IMR-90 (cell line): Measurements from ENCODE around the gene HSPB7. TPM values are rescaled to one million over a fixed set of nuclear protein-coding genes. Genes with fewer than 3 reads are reported as not detected.

Experiments
- ATAC-seq: fragments of 200-7000 bp; cut with Tn5 transposase; 2 replicates; pipeline ENCODE4 v1.9.1; 2020; ENCODE audit warnings: low read depth, mild to moderate bottlenecking, moderate library complexity
- BruUV-seq: library from RNA; stranded (reverse); fragments of 400-500 nt; replicated peaks from 2 replicates; lab custom pipeline; 2021; lab: Mats Ljungman, UMichigan
- CTCF ChIA-PET: fragments of 300-600 bp; formaldehyde crosslinking; extraction: SDS; loops from one replicate; lab custom pipeline; 2021; ENCODE audit warnings: antibody characterized with exemption; lab: Yijun Ruan, JAX
- POLR2A ChIA-PET: fragments of 300-600 bp; sonication (Branson Sonifier 250); formaldehyde crosslinking; loops from one replicate; lab custom pipeline; 2022; ENCODE audit warnings: antibody characterized with exemption; ENCODE audit not compliant: unreplicated experiment; lab: Charles Lee
- DNase-seq: peaks from one replicate; pipeline ENCODE4 v3.0.0; 2013
- H2AFZ ChIP-seq: replicated peaks from 2 replicates; pipeline ENCODE3; 2013; ENCODE audit warnings: low read length, mild to moderate bottlenecking; ENCODE audit not compliant: poor library complexity
- H2AK5ac ChIP-seq: 2 replicates; pipeline ENCODE4 v1.6.1; 2013; ENCODE audit warnings: low read depth, low read length, inconsistent platforms
- H2AK9ac ChIP-seq: replicated peaks from 2 replicates; pipeline ENCODE3; 2013; ENCODE audit warnings: mild to moderate bottlenecking, low read depth, low read length, moderate library complexity; ENCODE audit not compliant: poor library complexity
- H2BK120ac ChIP-seq: 2 replicates; pipeline ENCODE4 v1.6.1; 2013; ENCODE audit warnings: low read depth, low read length, inconsistent platforms
- H2BK15ac ChIP-seq: 3 replicates; pipeline ENCODE4 v1.6.1; 2013; ENCODE audit warnings: low read depth, low read length, inconsistent platforms
- H2BK20ac ChIP-seq: 2 replicates; pipeline ENCODE4 v1.6.1; 2013; ENCODE audit warnings: low read depth, mild to moderate bottlenecking, inconsistent platforms, low read length, moderate library complexity
- H2BK5ac ChIP-seq: 2 replicates; pipeline ENCODE4 v1.6.1; 2013; ENCODE audit warnings: mild to moderate bottlenecking, low read depth, low read length, inconsistent platforms; ENCODE audit not compliant: poor library complexity, severe bottlenecking
- H3K14ac ChIP-seq: replicated peaks from 2 replicates; pipeline ENCODE4 v1.6.1; 2013; ENCODE audit warnings: low read depth, low read length, inconsistent platforms
- H3K18ac ChIP-seq: 2 replicates; pipeline ENCODE4 v1.6.1; 2013; ENCODE audit warnings: low read depth, low read length, control low read depth
- H3K23ac ChIP-seq: 2 replicates; pipeline ENCODE4 v1.6.1; 2013; ENCODE audit warnings: low read depth, low read length, inconsistent platforms
- H3K27ac ChIP-seq: 2 replicates; pipeline ENCODE4 v1.5.1; 2013; ENCODE audit warnings: mild to moderate bottlenecking, control low read depth, low read length; ENCODE audit not compliant: insufficient read depth
- H3K27me3 ChIP-seq: 2 replicates; pipeline ENCODE4 v1.6.1; 2013; ENCODE audit warnings: low read length; ENCODE audit not compliant: control insufficient read depth, insufficient read depth
- H3K36me3 ChIP-seq: 2 replicates; pipeline ENCODE4 v1.6.1; 2013; ENCODE audit warnings: low read length, mixed read lengths; ENCODE audit not compliant: control insufficient read depth, insufficient read depth
- H3K4ac ChIP-seq: 2 replicates; pipeline ENCODE4 v1.6.1; 2013; ENCODE audit warnings: low read depth, low read length, inconsistent platforms
- H3K4me1 ChIP-seq: 2 replicates; pipeline ENCODE4 v1.6.1; 2013; ENCODE audit warnings: low read length, mixed read lengths; ENCODE audit not compliant: control insufficient read depth, insufficient read depth
- H3K4me2 ChIP-seq: 2 replicates; pipeline ENCODE4 v1.6.1; 2013; ENCODE audit warnings: low read depth, mild to moderate bottlenecking, control low read depth, low read length, moderate library complexity
- H3K4me3 ChIP-seq: 2 replicates; pipeline ENCODE4 v1.5.1; 2013; ENCODE audit warnings: low read depth, mild to moderate bottlenecking, control low read depth, low read length, moderate library complexity; ENCODE audit not compliant: insufficient read depth
- H3K56ac ChIP-seq: 2 replicates; pipeline ENCODE4 v1.6.1; 2013; ENCODE audit warnings: low read length, inconsistent platforms; ENCODE audit not compliant: insufficient read depth; ENCODE audit errors: extremely low read depth
- H3K79me1 ChIP-seq, 2 experiments: 2 replicates each; pipeline ENCODE4 v1.6.1; 2013; ENCODE audit warnings: low read length in 2 of 2, inconsistent platforms in 1 of 2, low read depth in 1 of 2
- H3K9ac ChIP-seq: 2 replicates; pipeline ENCODE4 v1.6.1; 2013; ENCODE audit warnings: low read depth, low read length, control low read depth
- H3K9me1 ChIP-seq: 2 replicates; pipeline ENCODE4 v1.6.1; 2013; ENCODE audit warnings: low read length, inconsistent platforms; ENCODE audit not compliant: insufficient read depth
- H3K9me3 ChIP-seq: 2 replicates; pipeline ENCODE4 v1.6.1; 2013; ENCODE audit warnings: low read length; ENCODE audit not compliant: control insufficient read depth, insufficient read depth
- H4K20me1 ChIP-seq: 2 replicates; pipeline ENCODE4 v1.6.1; 2013; ENCODE audit warnings: low read length, inconsistent platforms; ENCODE audit not compliant: insufficient read depth
- H4K5ac ChIP-seq: 2 replicates; pipeline ENCODE4 v1.6.1; 2013; ENCODE audit warnings: mild to moderate bottlenecking, low read depth, low read length, control low read depth
- H4K8ac ChIP-seq, 2 experiments: 2 replicates each; pipeline ENCODE4 v1.6.1; 2013; ENCODE audit warnings: low read depth in 2 of 2, low read length in 2 of 2, control low read depth in 1 of 2, inconsistent platforms in 1 of 2
- H4K91ac ChIP-seq: 2 replicates; pipeline ENCODE4 v1.6.1; 2013; ENCODE audit warnings: low read depth, low read length, inconsistent platforms; ENCODE audit not compliant: insufficient read depth
- BHLHE40 ChIP-seq: fragments of 150-350 bp; IDR thresholded peaks from 2 replicates; pipeline ENCODE4 v1.6.1; 2016; ENCODE audit warnings: mild to moderate bottlenecking, low read depth, low read length
- CEBPB ChIP-seq: IDR thresholded peaks from 2 replicates; pipeline ENCODE4 v1.6.1; 2012; ENCODE audit warnings: low read depth, low read length, improper control_type of control experiment
- CHD1 ChIP-seq: IDR thresholded peaks from 2 replicates; pipeline ENCODE4 v1.6.1; 2012; ENCODE audit warnings: low read depth, low read length, improper control_type of control experiment
- MAFK ChIP-seq: IDR thresholded peaks from 2 replicates; pipeline ENCODE4 v1.6.1; 2012; ENCODE audit warnings: low read depth, low read length, improper control_type of control experiment
- MXI1 ChIP-seq: IDR thresholded peaks from 2 replicates; pipeline ENCODE4 v1.6.1; 2012; ENCODE audit warnings: low read depth, mild to moderate bottlenecking, low read length, moderate library complexity, borderline replicate concordance
- POLR2A ChIP-seq: IDR thresholded peaks from 2 replicates; pipeline ENCODE4 v1.6.1; 2012; ENCODE audit warnings: mild to moderate bottlenecking, low read depth, low read length
- RCOR1 ChIP-seq: IDR thresholded peaks from 2 replicates; pipeline ENCODE4 v1.6.1; 2012; ENCODE audit warnings: mild to moderate bottlenecking, low read length, improper control_type of control experiment; ENCODE audit not compliant: insufficient replicate concordance
- RFX5 ChIP-seq: IDR thresholded peaks from 2 replicates; pipeline ENCODE4 v1.8.0; 2012; ENCODE audit warnings: low read depth, mild to moderate bottlenecking, low read length, moderate library complexity
- SMC3 ChIP-seq: fragments of 150-350 bp; IDR thresholded peaks from 2 replicates; pipeline ENCODE4 v1.6.1; 2016; ENCODE audit warnings: low read depth, mild to moderate bottlenecking, antibody characterized with exemption, low read length, moderate library complexity
- WGBS, 2 experiments: methylation state at CpG; one replicate each; pipeline versions ENCODE4 v1.1.5 to v1.1.7; 2013; ENCODE audit warnings: missing lambda C conversion rate in 2 of 2; ENCODE audit not compliant: insufficient read length in 1 of 2; ENCODE audit errors: extremely low coverage in 2 of 2; 5-methylcytosine and 5-hydroxymethylcytosine counted together
- dilution Hi-C: fragments of 300-500 bp; cut with HindIII; formaldehyde crosslinking; loops from one replicate; pipeline ENCODE4 v1.14.3; 2018; ENCODE audit warnings: low sequenced_read_pairs; ENCODE audit not compliant: unreplicated experiment
- in situ Hi-C: fragments of 300-500 bp; cut with MboI; formaldehyde crosslinking; loops from 3 replicates; pipeline ENCODE4 v1.14.3; 2019; ENCODE audit warnings: low sequenced_read_pairs, inconsistent platforms, mixed read lengths
- intact Hi-C: fragments of 100-400 bp; cut with micrococcal nuclease; formaldehyde crosslinking; loops from 2 replicates; pipeline ENCODE4 v1.10.0; 2022
- polyA plus RNA-seq, 3 experiments: library from polyadenylated mRNA; depleted of rRNA; stranded (reverse); fragments of >200 nt; gene quantifications; 2 replicates each; pipeline ENCODE4 v1.2.3, GENCODE V29; 2012; ENCODE audit warnings: low replicate concordance in 1 of 3
- total RNA-seq: library from RNA; depleted of rRNA; stranded (reverse); fragments of >200 nt; gene quantifications from 2 replicates; pipeline ENCODE4 v1.2.3, GENCODE V29; 2012
- TF ChIP-seq, protein P1 (sequence below): fragments of 150-350 bp; IDR thresholded peaks from 2 replicates; pipeline ENCODE4 v1.6.1; 2017; ENCODE audit warnings: mild to moderate bottlenecking, antibody characterized with exemption, low read length, low read depth

HSPB7 gene
- total and polyA plus RNA-seq, 2 of the 4 experiments (the other 2 are of a cell fraction): 0.54 to 3.0 TPM

DNA sequence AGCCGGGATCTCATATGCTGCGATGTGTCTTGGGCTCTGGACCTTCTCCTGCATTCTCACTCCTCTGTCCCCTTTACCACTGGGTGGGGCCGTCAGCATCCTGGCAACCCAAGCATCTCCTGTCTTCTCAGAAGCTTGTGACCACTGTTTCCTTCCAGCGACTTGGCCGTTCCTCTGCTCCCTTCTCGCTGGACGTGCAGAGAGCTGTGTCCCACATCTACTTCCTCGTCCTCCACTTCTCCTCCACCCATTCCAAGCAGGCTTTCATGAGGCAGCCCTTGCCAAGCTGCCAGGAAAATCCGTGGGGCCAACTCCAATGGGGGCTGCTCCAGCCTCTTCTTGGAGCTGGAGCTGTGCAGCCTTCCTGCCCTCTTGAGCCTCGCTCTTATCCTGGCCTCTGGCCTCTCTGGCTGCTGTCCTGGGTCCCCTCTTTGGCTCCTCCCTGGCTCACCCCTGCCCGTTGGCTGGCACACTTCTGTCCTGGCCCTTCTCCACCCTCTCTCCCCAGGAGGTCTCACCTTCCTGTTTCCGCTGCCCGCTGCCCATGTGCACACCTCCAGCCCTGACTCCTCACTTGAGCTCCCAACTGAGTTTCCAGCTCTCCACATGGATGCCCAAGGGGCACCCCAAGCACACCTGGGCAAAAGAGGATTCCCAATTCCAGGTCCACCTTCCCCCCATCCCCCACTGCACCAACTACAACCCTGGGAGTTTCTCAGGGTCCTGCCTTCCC lies 46.9 kb upstream of the HSPB7 start (continued):
- TF ChIP-seq, protein P1, sequence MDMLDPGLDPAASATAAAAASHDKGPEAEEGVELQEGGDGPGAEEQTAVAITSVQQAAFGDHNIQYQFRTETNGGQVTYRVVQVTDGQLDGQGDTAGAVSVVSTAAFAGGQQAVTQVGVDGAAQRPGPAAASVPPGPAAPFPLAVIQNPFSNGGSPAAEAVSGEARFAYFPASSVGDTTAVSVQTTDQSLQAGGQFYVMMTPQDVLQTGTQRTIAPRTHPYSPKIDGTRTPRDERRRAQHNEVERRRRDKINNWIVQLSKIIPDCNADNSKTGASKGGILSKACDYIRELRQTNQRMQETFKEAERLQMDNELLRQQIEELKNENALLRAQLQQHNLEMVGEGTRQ: no peak

DNA sequence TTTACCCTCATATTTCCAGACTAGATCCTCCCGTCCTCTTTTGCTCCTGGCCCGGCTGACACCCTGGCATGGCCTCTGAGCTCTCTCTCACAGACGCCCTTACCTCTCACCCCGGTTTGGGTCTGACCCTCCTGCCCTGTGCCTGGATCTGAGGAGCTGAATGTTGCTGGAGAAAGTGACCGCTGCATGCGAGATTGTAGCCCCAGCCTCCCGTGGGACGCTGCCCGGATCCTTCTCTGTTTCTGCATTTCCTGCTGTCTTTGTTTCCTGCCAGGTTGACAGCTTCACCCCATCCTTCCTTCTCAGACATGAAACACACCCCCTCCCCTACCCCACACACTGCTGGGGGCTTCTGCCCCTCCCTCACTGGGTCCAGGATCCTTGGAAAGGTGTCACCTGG lies 46.1 kb upstream of the HSPB7 start:
- Histone ChIP-seq H3K79me1 (no peaks in the 10 kb centered on the region), H3K9me1 (no peaks in the 10 kb centered on the region), H2BK20ac (no peak overlapping the region), H3K4me2 (no peak overlapping the region), H3K4me3 (no peak overlapping the region), H3K9ac (no peak overlapping the region), H3K9me3 (no peaks in the 10 kb centered on the region), H3K23ac (no peak overlapping the region), H2BK120ac (no peak overlapping the region), H2BK5ac (no peak overlapping the region), H3K14ac (no peak overlapping the region), H2AFZ (peak overlapping the region; percentile 13), H4K91ac (no peak overlapping the region), H3K4ac (no peak overlapping the region), H3K18ac (no peak overlapping the region), H2AK9ac (no peak overlapping the region), H4K8ac (no peak overlapping the region), H3K36me3 (no peaks in the 10 kb centered on the region), H2BK15ac (no peak overlapping the region), H3K56ac (no peak overlapping the region), H4K5ac (no peak overlapping the region), H3K27ac (no peak overlapping the region), H2AK5ac (no peak overlapping the region), H4K20me1 (no peaks in the 10 kb centered on the region; the same call in 1 of the 2 replicates), H3K4me1 (peaks cover 4% of the 10 kb centered on the region; the same call in 1 of the 2 replicates), H3K27me3 (peaks cover 45% of the 10 kb centered on the region)
- ATAC-seq (no peak), DNase-seq (no peak)
- TF ChIP-seq MAFK: no peak
- no peak for TF ChIP-seq BHLHE40
- no peak for TF ChIP-seq RFX5
- no peak for TF ChIP-seq CEBPB
- no peak for TF ChIP-seq SMC3
- TF ChIP-seq POLR2A: no peak
- TF ChIP-seq RCOR1: no peak
- TF ChIP-seq CHD1: no peak
- no peak for TF ChIP-seq MXI1
- in situ Hi-C loops: no loop called here
- intact Hi-C loops: no loop called here
- ChIA-PET CTCF (interaction anchor here (1.3 kb wide), 1 partner anchor 8 kb away, joined by 4 read pairs; no protein-coding TSS in a partner anchor), POLR2A (no interaction called here)
- BruUV-seq: no TSS peak
- dilution Hi-C loops: no loop called here
- 50% methylated on average over 4 of the region's 9 CpGs; no CpG with 5 or more reads in 1 of the 2 experiments for WGBS, 2 experiments
